Activated naive CD8-positive, alpha-beta T cell treated with anti-CD3 and anti-CD28 coated beads for 36 hours (primary cell): ENCODE results near the gene TRIM26. TPM values are rescaled to one million over a fixed set of nuclear protein-coding genes. Genes with fewer than 3 reads are reported as not detected.
"Not testable (repeated sequence)": the region's sequence is repeated elsewhere in the genome, so short reads cannot be mapped to it uniquely, and the experiment has no call there.

ENCODE experiments used
- DNase-seq: peaks from one replicate; pipeline ENCODE4 v3.0.0; 2021
- H3K27ac Mint-ChIP-seq: one replicate; pipeline ENCODE4 v1.8.0; 2022; ENCODE audit warnings: mild to moderate bottlenecking, moderate library complexity, mixed read lengths
- H3K27me3 Mint-ChIP-seq: one replicate; pipeline ENCODE4 v1.8.0; 2022; ENCODE audit warnings: mild to moderate bottlenecking, mixed read lengths
- H3K36me3 Mint-ChIP-seq: one replicate; pipeline ENCODE4 v1.8.0; 2021; ENCODE audit warnings: mild to moderate bottlenecking, mixed read lengths
- H3K4me1 Mint-ChIP-seq: one replicate; pipeline ENCODE4 v1.8.0; 2021; ENCODE audit warnings: mixed read lengths
- H3K4me3 Mint-ChIP-seq: one replicate; pipeline ENCODE4 v1.8.0; 2022; ENCODE audit warnings: mild to moderate bottlenecking, moderate library complexity, mixed read lengths
- H3K9me3 Mint-ChIP-seq: one replicate; pipeline ENCODE4 v1.8.0; 2022; ENCODE audit warnings: mixed read lengths
- total RNA-seq, 2 experiments: library from RNA; stranded (reverse); gene quantifications; one replicate each; pipeline ENCODE4 v1.2.3, GENCODE V29; 2021

Gene TRIM26
- total RNA-seq, 2 experiments from 2014 or later = 68.6 to 70.2 TPM

DNA sequence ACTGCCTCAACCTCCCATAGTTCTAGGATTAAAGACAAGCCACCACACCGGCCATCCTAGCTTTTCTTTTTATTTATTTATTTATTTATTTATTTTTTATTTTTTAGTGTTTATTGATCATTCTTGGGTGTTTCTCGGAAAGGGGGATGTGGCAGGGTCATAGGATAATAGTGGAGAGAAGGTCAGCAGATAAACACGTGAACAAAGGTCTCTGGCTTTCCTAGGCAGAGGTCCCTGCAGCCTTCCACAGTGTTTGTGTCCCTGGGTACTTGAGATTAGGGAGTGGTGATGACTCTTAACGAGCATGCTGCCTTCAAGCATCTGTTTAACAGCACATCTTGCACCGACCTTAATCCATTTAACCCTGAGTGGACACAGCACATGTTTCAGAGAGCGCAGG is 8.2 kb upstream of the TRIM26 start:
- Mint-ChIP-seq H3K9me3 (peaks cover 13% of the 10 kb centered on the region), H3K36me3 (peaks cover 10% of the 10 kb centered on the region)
- H3K4me3 Mint-ChIP-seq, H3K27ac Mint-ChIP-seq, DNase-seq, H3K27me3 Mint-ChIP-seq, H3K4me1 Mint-ChIP-seq: not testable (repeated sequence)

GRCh38 chr6:30219244-30219643 is 6.0 kb upstream of the TRIM26 start:
- no peak overlapping the region for H3K4me3 Mint-ChIP-seq
- peaks cover 10% of the 10 kb centered on the region for H3K36me3 Mint-ChIP-seq
- DNase-seq = peak; percentile 46
- H3K9me3 Mint-ChIP-seq = peaks cover 13% of the 10 kb centered on the region
- H3K27ac Mint-ChIP-seq = no peak overlapping the region
- no peaks in the 10 kb centered on the region for H3K27me3 Mint-ChIP-seq
- H3K4me1 Mint-ChIP-seq = peaks cover 15% of the 10 kb centered on the region

DNA sequence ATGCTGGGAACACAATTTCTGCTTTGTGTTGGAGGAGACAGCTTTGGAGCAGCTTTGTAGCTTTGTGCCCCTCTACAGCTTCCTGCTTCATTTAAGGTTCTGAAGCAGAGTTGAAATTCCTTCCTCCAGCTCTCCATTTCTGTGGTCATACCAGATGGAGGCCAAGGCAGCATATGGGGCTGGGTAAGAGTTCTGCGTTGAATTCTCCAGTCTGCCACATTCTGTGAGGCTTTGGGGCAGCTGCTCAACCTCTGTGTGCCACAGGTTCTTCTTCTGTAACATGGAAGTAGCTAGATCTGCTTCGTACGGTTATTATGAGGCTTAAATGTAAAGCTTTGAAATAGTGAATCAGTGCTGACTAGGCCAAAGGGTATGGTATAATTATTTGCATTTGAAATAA is 2.9 kb upstream of the TRIM26 start:
- Mint-ChIP-seq H3K4me3 (no peak overlapping the region), H3K36me3 (peaks cover 12% of the 10 kb centered on the region), H3K27ac (no peak overlapping the region), H3K27me3 (no peaks in the 10 kb centered on the region), H3K9me3 (no peaks in the 10 kb centered on the region), H3K4me1 (peaks cover 29% of the 10 kb centered on the region)
- no peak for DNase-seq

- no peak for DNase-seq
- H3K4me1 Mint-ChIP-seq = peaks cover 39% of the 10 kb centered on the region
- H3K27ac Mint-ChIP-seq = peak overlapping the region; percentile 99
- peak overlapping the region; percentile 98 for H3K4me3 Mint-ChIP-seq
- peaks cover 21% of the 10 kb centered on the region for H3K36me3 Mint-ChIP-seq
- H3K9me3 Mint-ChIP-seq = no peaks in the 10 kb centered on the region
- no peaks in the 10 kb centered on the region for H3K27me3 Mint-ChIP-seq
These were observed 1.4 kb upstream of the TRIM26 start for GRCh38 chr6:30214657-30214982.

GRCh38 chr6:30213957-30214656 is 901 bp upstream of the TRIM26 start:
- no peaks in the 10 kb centered on the region for H3K9me3 Mint-ChIP-seq
- H3K4me1 Mint-ChIP-seq = peaks cover 37% of the 10 kb centered on the region
- H3K4me3 Mint-ChIP-seq = peak overlapping the region; percentile 98
- no peaks in the 10 kb centered on the region for H3K27me3 Mint-ChIP-seq
- H3K36me3 Mint-ChIP-seq = peaks cover 22% of the 10 kb centered on the region
- H3K27ac Mint-ChIP-seq = peak overlapping the region; percentile 99
- DNase-seq = peak; percentile 81

- H3K4me1 Mint-ChIP-seq = peaks cover 41% of the 10 kb centered on the region
- H3K9me3 Mint-ChIP-seq = no peaks in the 10 kb centered on the region
- H3K27ac Mint-ChIP-seq = peak overlapping the region; percentile 99
- peaks cover 27% of the 10 kb centered on the region for H3K36me3 Mint-ChIP-seq
- no peaks in the 10 kb centered on the region for H3K27me3 Mint-ChIP-seq
- no peak for DNase-seq
- H3K4me3 Mint-ChIP-seq = peak overlapping the region; percentile 98
These were observed 406 bp upstream of the TRIM26 start for GRCh38 chr6:30213667-30213956.

DNA sequence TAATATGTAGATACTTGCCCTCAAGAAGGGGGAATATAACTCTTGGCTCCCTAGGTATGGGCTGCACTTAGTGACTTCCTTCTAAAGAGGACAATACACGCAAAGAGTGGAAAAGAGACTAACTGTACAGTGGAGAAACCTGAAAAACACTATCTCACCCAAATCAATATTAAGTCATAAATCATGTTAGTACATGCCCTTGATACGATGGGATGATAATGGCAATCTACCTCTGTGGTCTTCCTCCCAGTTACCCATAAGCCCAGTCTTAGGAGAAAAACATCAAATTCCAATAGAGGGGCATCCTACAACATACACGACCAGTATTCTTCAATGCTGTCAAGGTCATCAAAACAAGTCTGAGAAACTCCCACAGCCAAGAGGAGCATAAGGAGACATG is 1.3 kb downstream of the TRIM26 start:
- H3K27ac Mint-ChIP-seq = peak overlapping the region; percentile 99
- H3K4me1 Mint-ChIP-seq = peaks cover 54% of the 10 kb centered on the region
- peak overlapping the region; percentile 98 for H3K4me3 Mint-ChIP-seq
- no peaks in the 10 kb centered on the region for H3K27me3 Mint-ChIP-seq
- peaks cover 27% of the 10 kb centered on the region for H3K36me3 Mint-ChIP-seq
- no peaks in the 10 kb centered on the region for H3K9me3 Mint-ChIP-seq
- DNase-seq = no peak

GRCh38 chr6:30211306-30211705 is 1.9 kb downstream of the TRIM26 start:
- Mint-ChIP-seq H3K27me3 (no peaks in the 10 kb centered on the region), H3K27ac (peak overlapping the region; percentile 37), H3K4me1 (peaks cover 59% of the 10 kb centered on the region), H3K9me3 (no peaks in the 10 kb centered on the region), H3K36me3 (peaks cover 27% of the 10 kb centered on the region), H3K4me3 (peak overlapping the region; percentile 98)
- no peak for DNase-seq

GRCh38 chr6:30207619-30208295 is 5.4 kb downstream of the TRIM26 start:
- Mint-ChIP-seq H3K36me3 (peaks cover 30% of the 10 kb centered on the region), H3K4me1 (peaks cover 62% of the 10 kb centered on the region), H3K4me3 (no peak overlapping the region), H3K27ac (no peak overlapping the region), H3K27me3 (no peaks in the 10 kb centered on the region), H3K9me3 (no peaks in the 10 kb centered on the region)
- no peak for DNase-seq

- no peaks in the 10 kb centered on the region for H3K9me3 Mint-ChIP-seq
- H3K27ac Mint-ChIP-seq = no peak overlapping the region
- DNase-seq = no peak
- peaks cover 64% of the 10 kb centered on the region for H3K4me1 Mint-ChIP-seq
- no peak overlapping the region for H3K4me3 Mint-ChIP-seq
- H3K36me3 Mint-ChIP-seq = peaks cover 31% of the 10 kb centered on the region
- H3K27me3 Mint-ChIP-seq = no peaks in the 10 kb centered on the region
These were observed 6.2 kb downstream of the TRIM26 start for GRCh38 chr6:30206799-30207618.

- Mint-ChIP-seq H3K27ac (no peak overlapping the region), H3K4me1 (peaks cover 60% of the 10 kb centered on the region), H3K27me3 (no peaks in the 10 kb centered on the region), H3K9me3 (no peaks in the 10 kb centered on the region), H3K4me3 (no peak overlapping the region), H3K36me3 (peaks cover 24% of the 10 kb centered on the region)
- DNase-seq = no peak
These were observed 7.1 kb downstream of the TRIM26 start for GRCh38 chr6:30206152-30206551.

DNA sequence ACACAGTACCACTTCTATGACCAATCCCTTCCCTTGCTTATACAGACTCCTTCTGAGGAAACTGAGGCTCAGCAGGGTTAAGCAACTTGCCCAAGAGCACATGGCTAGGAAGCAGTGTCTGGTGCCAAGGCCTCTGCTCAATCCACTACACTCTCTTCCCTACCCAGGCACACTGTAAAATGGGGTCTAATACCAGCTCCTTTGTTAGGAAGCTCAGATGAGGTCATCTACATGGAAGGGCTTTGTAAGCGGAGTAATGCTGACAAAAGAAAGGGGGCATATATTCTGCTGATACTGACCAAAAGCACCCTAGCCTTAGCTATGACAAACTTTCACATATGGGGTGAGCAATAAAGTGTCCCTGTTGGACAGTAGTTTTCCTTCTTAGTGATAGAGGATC is 9.1 kb downstream of the TRIM26 start:
- H3K9me3 Mint-ChIP-seq = no peaks in the 10 kb centered on the region
- peaks cover 20% of the 10 kb centered on the region for H3K36me3 Mint-ChIP-seq
- peaks cover 55% of the 10 kb centered on the region for H3K4me1 Mint-ChIP-seq
- H3K27ac Mint-ChIP-seq = no peak overlapping the region
- no peaks in the 10 kb centered on the region for H3K27me3 Mint-ChIP-seq
- DNase-seq = no peak
- H3K4me3 Mint-ChIP-seq = no peak overlapping the region

DNA sequence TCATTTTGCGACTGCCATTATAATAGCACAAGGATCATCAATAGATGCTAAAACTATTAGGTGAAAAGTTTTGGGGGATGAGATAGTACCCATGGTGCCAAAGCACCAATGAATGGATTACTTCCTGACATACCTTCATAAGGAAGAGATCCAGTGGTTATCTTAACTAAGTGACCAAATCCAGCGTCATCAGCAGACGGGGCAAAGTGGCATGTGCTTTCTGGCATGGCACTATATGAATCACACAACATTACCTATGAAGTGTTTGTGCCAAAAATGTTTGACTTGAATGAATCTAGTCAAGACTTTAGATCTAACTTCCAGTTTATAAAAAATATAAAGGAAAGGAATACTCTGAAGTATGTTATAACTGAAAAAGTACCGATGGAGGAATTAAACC is 10.8 kb downstream of the TRIM26 start:
- peaks cover 18% of the 10 kb centered on the region for H3K36me3 Mint-ChIP-seq
- no peak overlapping the region for H3K4me3 Mint-ChIP-seq
- DNase-seq = no peak
- no peaks in the 10 kb centered on the region for H3K27me3 Mint-ChIP-seq
- H3K27ac Mint-ChIP-seq = no peak overlapping the region
- peaks cover 41% of the 10 kb centered on the region for H3K4me1 Mint-ChIP-seq
- no peaks in the 10 kb centered on the region for H3K9me3 Mint-ChIP-seq

GRCh38 chr6:30200551-30201281 is 12.5 kb downstream of the TRIM26 start:
- Mint-ChIP-seq H3K36me3 (peaks cover 19% of the 10 kb centered on the region), H3K27ac (no peak overlapping the region), H3K4me3 (no peak overlapping the region), H3K4me1 (peaks cover 29% of the 10 kb centered on the region), H3K9me3 (no peaks in the 10 kb centered on the region), H3K27me3 (no peaks in the 10 kb centered on the region)
- no peak for DNase-seq
